Neuronal stem cell (in vitro differentiated cells): ENCODE results near the gene DZANK1.

Source experiments
- DNase-seq: peaks from one replicate; pipeline ENCODE4 v3.0.0-alpha.2; 2013; ENCODE audit warnings: low spot score
- H2AFZ ChIP-seq: one replicate; pipeline ENCODE4 v1.6.1; 2013; ENCODE audit warnings: mild to moderate bottlenecking, low read length, inconsistent platforms
- H2AK5ac ChIP-seq: 2 replicates; pipeline ENCODE4 v1.6.1; 2013; ENCODE audit warnings: low read depth, mild to moderate bottlenecking, inconsistent platforms, low read length, moderate library complexity, mixed read lengths
- H2BK120ac ChIP-seq: 2 replicates; pipeline ENCODE4 v1.6.1; 2013; ENCODE audit warnings: low read depth, mild to moderate bottlenecking, inconsistent platforms, low read length, moderate library complexity, mixed read lengths
- H2BK12ac ChIP-seq: one replicate; pipeline ENCODE4 v1.6.1; 2013; ENCODE audit warnings: low read length, inconsistent platforms
- H2BK15ac ChIP-seq: 2 replicates; pipeline ENCODE4 v1.6.1; 2013; ENCODE audit warnings: mild to moderate bottlenecking, low read length, inconsistent platforms, mixed read lengths
- H2BK5ac ChIP-seq: one replicate; pipeline ENCODE4 v1.6.1; 2013; ENCODE audit warnings: inconsistent platforms, mild to moderate bottlenecking, low read length, moderate library complexity
- H3K14ac ChIP-seq: one replicate; pipeline ENCODE4 v1.6.1; 2013; ENCODE audit warnings: low read length, inconsistent platforms
- H3K18ac ChIP-seq: 2 replicates; pipeline ENCODE4 v1.6.1; 2013; ENCODE audit warnings: low read length, inconsistent platforms
- H3K23ac ChIP-seq: 2 replicates; pipeline ENCODE4 v1.6.1; 2013; ENCODE audit warnings: low read depth, mild to moderate bottlenecking, mixed read lengths, low read length, inconsistent platforms; ENCODE audit not compliant: poor library complexity
- H3K27ac ChIP-seq: replicated peaks from 3 replicates; pipeline ENCODE4 v1.5.1; 2013; ENCODE audit warnings: low read length, inconsistent platforms
- H3K27me3 ChIP-seq, 3 experiments: 2 replicates each; pipeline ENCODE4 v1.6.1; 2013; ENCODE audit warnings: low read length in 3 of 3, mild to moderate bottlenecking in 2 of 3, inconsistent platforms in 1 of 3, low read depth in 1 of 3, mixed read lengths in 1 of 3, moderate library complexity in 1 of 3; ENCODE audit not compliant: control insufficient read depth in 3 of 3, insufficient read depth in 3 of 3
- H3K36me3 ChIP-seq, 2 donors: replicated peaks in 1 of 2; 2 replicates each; pipeline ENCODE4 v1.6.1; 2013; ENCODE audit warnings: low read length in 2 of 2; ENCODE audit not compliant: control insufficient read depth in 2 of 2, insufficient read depth in 2 of 2
- H3K4ac ChIP-seq: 2 replicates; pipeline ENCODE4 v1.6.1; 2013; ENCODE audit warnings: inconsistent platforms, mild to moderate bottlenecking, low read length, moderate library complexity
- H3K4me1 ChIP-seq, 2 donors: 1 replicate in 1 of 2; 2 replicates in 1 of 2; pipeline ENCODE4 v1.6.1; 2013; ENCODE audit warnings: low read length in 2 of 2, low read depth in 1 of 2; ENCODE audit not compliant: control insufficient read depth in 2 of 2, insufficient read depth in 1 of 2
- H3K4me2 ChIP-seq: one replicate; pipeline ENCODE4 v1.6.1; 2013; ENCODE audit warnings: mild to moderate bottlenecking, low read length, inconsistent platforms; ENCODE audit not compliant: insufficient read depth, poor library complexity, severe bottlenecking
- H3K4me3 ChIP-seq, 2 donors: 2 replicates each; pipeline ENCODE4 v1.5.1; 2013; ENCODE audit warnings: low read length in 2 of 2, mild to moderate bottlenecking in 2 of 2, inconsistent platforms in 1 of 2, moderate library complexity in 1 of 2
- H3K79me1 ChIP-seq: one replicate; pipeline ENCODE4 v1.6.1; 2013; ENCODE audit warnings: low read depth, mild to moderate bottlenecking, inconsistent platforms, low read length, moderate library complexity
- H3K9ac ChIP-seq: one replicate; pipeline ENCODE4 v1.6.1; 2013; ENCODE audit warnings: mild to moderate bottlenecking, low read depth, low read length, inconsistent platforms; ENCODE audit not compliant: poor library complexity
- H3K9me3 ChIP-seq, 2 donors: replicated peaks in 1 of 2; 2 replicates each; pipeline versions ENCODE3 to v1.6.1; 2013; ENCODE audit warnings: low read length in 2 of 2, mild to moderate bottlenecking in 2 of 2, inconsistent platforms in 1 of 2, low read depth in 1 of 2, mixed read lengths in 1 of 2, moderate library complexity in 1 of 2; ENCODE audit not compliant: control insufficient read depth in 2 of 2, insufficient read depth in 1 of 2
- H4K8ac ChIP-seq: one replicate; pipeline ENCODE4 v1.6.1; 2013; ENCODE audit warnings: low read depth, mild to moderate bottlenecking, inconsistent platforms, low read length, moderate library complexity
- H4K91ac ChIP-seq: one replicate; pipeline ENCODE4 v1.6.1; 2013; ENCODE audit warnings: low read length, low read depth, mild to moderate bottlenecking, inconsistent platforms; ENCODE audit not compliant: poor library complexity
- WGBS, 2 donors: extraction: QIAGEN DNeasy Blood & Tissue Kit; methylation state at CpG; one replicate each; pipeline ENCODE4 v1.1.7; 2013; ENCODE audit warnings: missing lambda C conversion rate in 2 of 2, mixed read lengths in 1 of 2; ENCODE audit not compliant: insufficient read length in 2 of 2, insufficient replicate concordance in 1 of 2; ENCODE audit errors: extremely low coverage in 2 of 2; 5-methylcytosine and 5-hydroxymethylcytosine counted together

The DZANK1 gene

DNA sequence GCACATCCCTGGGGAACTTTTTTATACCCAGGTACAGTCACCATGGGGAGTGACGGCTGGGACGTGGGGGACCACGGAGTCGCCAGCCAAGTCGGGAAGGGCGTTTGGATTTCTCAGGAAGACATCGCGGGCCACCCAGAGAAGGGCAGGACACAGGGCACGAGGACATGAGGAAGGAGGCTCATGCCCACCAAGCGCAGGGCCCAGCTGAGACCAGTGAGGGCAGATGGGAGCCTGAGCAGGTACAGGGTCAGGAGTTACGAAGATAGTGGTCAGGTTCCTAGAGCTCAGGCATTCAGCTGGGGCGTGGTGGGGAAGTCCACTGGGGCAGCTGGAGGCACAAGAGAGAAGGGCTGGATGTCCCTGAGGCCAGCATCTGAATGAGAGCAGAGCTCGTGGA lies 103.9 kb downstream of the DZANK1 start:
- Histone ChIP-seq H3K4ac (no peak overlapping the region), H3K27me3 (peaks cover 0 to 21% (median 0%) of the 10 kb centered on the region in 3 experiments), H2AK5ac (no peak overlapping the region), H3K9me3 (no peaks in the 10 kb centered on the region), H3K27ac (no peak overlapping the region), H3K4me1 (no peaks in the 10 kb centered on the region), H2BK12ac (no peak overlapping the region), H3K9ac (no peak overlapping the region), H3K14ac (peak overlapping the region; percentile 17), H2AFZ (no peak overlapping the region), H2BK5ac (no peak overlapping the region), H3K36me3 (no peaks in the 10 kb centered on the region), H3K18ac (peak overlapping the region; percentile 35), H4K8ac (no peak overlapping the region), H2BK15ac (no peak overlapping the region), H2BK120ac (no peak overlapping the region), H3K23ac (no peak overlapping the region), H3K4me2 (no peak overlapping the region), H3K4me3 (no peak overlapping the region), H3K79me1 (no peaks in the 10 kb centered on the region), H4K91ac (no peak overlapping the region)
- DNase-seq = no peak
- WGBS, 2 donors = no CpG with 5 or more reads among the region's 13 CpGs

DNA sequence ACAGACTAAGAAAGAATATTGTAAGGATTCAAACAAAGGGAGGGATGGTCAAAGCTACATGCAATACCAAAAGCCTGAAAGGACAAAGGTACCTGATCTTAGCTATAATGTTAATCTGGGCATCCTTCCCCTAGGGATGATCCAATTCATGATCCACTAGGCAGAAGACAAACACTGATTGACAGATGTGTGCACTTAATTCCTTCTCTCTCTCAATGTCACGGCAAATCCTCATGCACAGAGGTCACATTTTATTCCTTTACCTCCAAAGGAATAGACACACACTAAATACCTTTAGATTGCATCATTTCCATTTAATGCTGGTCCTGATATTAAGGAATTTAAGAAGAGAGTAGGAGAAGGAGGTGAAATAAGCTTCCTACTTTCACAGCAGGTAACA lies 105.2 kb downstream of the DZANK1 start:
- WGBS, 2 donors = no CpG with 5 or more reads among the region's 1 CpG
- no peak overlapping the region for H3K27ac ChIP-seq

DNA sequence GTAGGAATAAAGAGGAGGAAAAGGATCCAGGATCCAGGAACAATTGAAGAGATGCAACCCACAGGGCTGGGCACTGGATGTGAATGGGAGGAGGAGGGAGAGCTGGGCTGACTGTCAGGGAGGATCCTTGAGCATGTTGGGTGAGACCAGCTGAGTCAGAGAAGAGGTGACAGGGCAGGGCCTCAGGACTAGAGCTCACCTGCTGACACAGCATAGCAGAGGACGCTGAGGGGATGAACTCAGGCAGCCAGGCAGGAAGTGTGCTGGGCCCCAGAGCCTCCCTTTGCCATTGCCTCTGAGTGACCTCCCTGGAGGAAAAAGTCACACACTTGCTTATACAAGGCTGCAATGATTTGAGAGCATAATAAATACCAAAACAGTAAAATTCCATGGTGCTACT lies 106.2 kb downstream of the DZANK1 start:
- DNase-seq = no peak
- peak overlapping the region; percentile 18 for H3K9ac ChIP-seq
- H3K27me3 ChIP-seq = peaks cover 0 to 21% (median 0%) of the 10 kb centered on the region in 3 experiments

More for the DNA sequence above, 105.2 kb downstream of the DZANK1 start:
- no peak overlapping the region for H2BK15ac ChIP-seq
- H2BK5ac ChIP-seq = no peak overlapping the region
- no peaks in the 10 kb centered on the region for H3K79me1 ChIP-seq
- no peaks in the 10 kb centered on the region for H3K9me3 ChIP-seq
- no peak overlapping the region for H2AK5ac ChIP-seq
- no peak overlapping the region for H2AFZ ChIP-seq
- no peak overlapping the region for H4K91ac ChIP-seq
- H3K4ac ChIP-seq = no peak overlapping the region
- no peaks in the 10 kb centered on the region for H3K36me3 ChIP-seq
- no peak overlapping the region for H3K9ac ChIP-seq
- H3K4me1 ChIP-seq = no peaks in the 10 kb centered on the region
- no peak overlapping the region for H2BK120ac ChIP-seq
- H3K4me2 ChIP-seq = no peak overlapping the region
- no peak overlapping the region for H3K14ac ChIP-seq
- no peak for DNase-seq
- peaks cover 0 to 21% (median 0%) of the 10 kb centered on the region in 3 experiments for H3K27me3 ChIP-seq
- H4K8ac ChIP-seq = no peak overlapping the region
- no peak overlapping the region for H3K4me3 ChIP-seq
- H3K18ac ChIP-seq = no peak overlapping the region
- H2BK12ac ChIP-seq = no peak overlapping the region
- H3K23ac ChIP-seq = no peak overlapping the region

DNA sequence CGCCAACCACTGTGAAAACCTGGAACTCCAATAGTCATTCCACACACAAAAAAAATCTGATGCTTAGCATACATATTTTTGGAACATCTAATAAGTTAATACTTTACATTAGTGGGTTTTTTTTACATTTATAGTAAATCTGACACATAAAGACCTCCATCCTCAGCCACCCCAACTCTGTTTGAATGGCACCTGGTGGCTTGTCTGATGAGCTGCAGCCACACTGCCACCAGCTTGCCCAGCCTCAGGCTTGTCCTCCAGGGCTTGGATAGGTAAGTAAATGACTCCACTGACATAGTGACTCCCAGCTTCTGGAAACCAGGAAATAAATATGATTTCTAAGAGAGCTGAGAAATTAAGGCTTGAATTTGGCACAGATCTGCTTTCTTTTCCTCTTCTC lies 107.0 kb downstream of the DZANK1 start:
- Histone ChIP-seq H3K4ac (no peak overlapping the region), H3K36me3 (no peaks in the 10 kb centered on the region), H3K4me1 (no peaks in the 10 kb centered on the region), H3K27me3 (peaks cover 0 to 21% (median 0%) of the 10 kb centered on the region in 3 experiments), H3K9ac (no peak overlapping the region), H3K14ac (no peak overlapping the region), H3K9me3 (no peaks in the 10 kb centered on the region), H2BK5ac (no peak overlapping the region), H3K4me2 (no peak overlapping the region), H3K23ac (no peak overlapping the region), H3K79me1 (no peaks in the 10 kb centered on the region), H3K27ac (no peak overlapping the region), H2BK12ac (no peak overlapping the region), H2BK120ac (no peak overlapping the region), H3K4me3 (no peak overlapping the region), H2AFZ (no peak overlapping the region), H2BK15ac (no peak overlapping the region), H4K8ac (no peak overlapping the region), H2AK5ac (no peak overlapping the region), H3K18ac (no peak overlapping the region), H4K91ac (no peak overlapping the region)
- no peak for DNase-seq
- no CpG with 5 or more reads among the region's 1 CpG for WGBS, 2 donors

More for the DNA sequence above, 106.2 kb downstream of the DZANK1 start:
- no peak overlapping the region for H3K18ac ChIP-seq
- no peaks in the 10 kb centered on the region for H3K4me1 ChIP-seq
- H4K91ac ChIP-seq = no peak overlapping the region
- H2BK120ac ChIP-seq = no peak overlapping the region
- no peak overlapping the region for H3K23ac ChIP-seq
- no peak overlapping the region for H3K4ac ChIP-seq
- H2BK12ac ChIP-seq = no peak overlapping the region
- no peaks in the 10 kb centered on the region for H3K79me1 ChIP-seq
- no peaks in the 10 kb centered on the region for H3K9me3 ChIP-seq
- no peak overlapping the region for H2AK5ac ChIP-seq
- peak overlapping the region; percentile 1 for H2AFZ ChIP-seq
- no peak overlapping the region for H3K4me3 ChIP-seq
- no peak overlapping the region for H3K14ac ChIP-seq
- H2BK5ac ChIP-seq = no peak overlapping the region
- H2BK15ac ChIP-seq = no peak overlapping the region
- no peak overlapping the region for H3K27ac ChIP-seq
- H3K4me2 ChIP-seq = no peak overlapping the region
- no peak overlapping the region for H4K8ac ChIP-seq
- no CpG with 5 or more reads among the region's 1 CpG for WGBS, 2 donors
- no peaks in the 10 kb centered on the region for H3K36me3 ChIP-seq
